B cell (primary cell): ENCODE data around the gene WIPI1. TPM values are rescaled to one million over a fixed set of nuclear protein-coding genes. Genes with fewer than 3 reads are reported as not detected.

Experiments used
- ATAC-seq: fragments of 200-7000 bp; cut with Tn5 transposase; one replicate; pipeline ENCODE4 v1.10.0; 2021; ENCODE audit warnings: low read depth, mild to moderate bottlenecking, moderate number of reproducible peaks, moderate library complexity
- CTCF ChIA-PET: fragments of 350-600 bp; sonication (Branson Sonifier 250); formaldehyde crosslinking; loops from one replicate; lab custom pipeline; 2021; ENCODE audit warnings: antibody characterized with exemption, inconsistent platforms; lab: Charles Lee
- POLR2A ChIA-PET: fragments of 350-600 bp; sonication (Branson Sonifier 250); formaldehyde crosslinking; loops from one replicate; lab custom pipeline; 2021; ENCODE audit warnings: antibody characterized with exemption; lab: Charles Lee
- DNase-seq: peaks from one replicate; pipeline ENCODE4 v3.0.0; 2013
- H2AFZ ChIP-seq: 2 replicates; pipeline ENCODE4 v1.6.1; 2012; ENCODE audit warnings: mild to moderate bottlenecking, low read depth, low read length; ENCODE audit not compliant: insufficient read depth, poor library complexity, severe bottlenecking
- H3K27ac ChIP-seq, 2 donors: 1 replicate in 1 of 2; 2 replicates in 1 of 2; pipeline ENCODE4 v1.5.1; 2012 to 2013; ENCODE audit warnings: low read length in 2 of 2, mild to moderate bottlenecking in 2 of 2, moderate library complexity in 1 of 2
- H3K27me3 ChIP-seq, 4 experiments: fragments of 200-600 bp in 1 of 4; sonication (generic) in 1 of 4; replicated peaks in 1 of 4; 1 replicate in 2 of 4; 2 replicates in 2 of 4; pipeline versions ENCODE4 v1.6.1 to v1.7.0; 2013 to 2016; ENCODE audit warnings: low read length in 3 of 4, mild to moderate bottlenecking in 2 of 4, mixed read lengths in 1 of 4, moderate library complexity in 1 of 4; ENCODE audit not compliant: insufficient read depth in 4 of 4, control insufficient read depth in 3 of 4; ENCODE audit errors: control extremely low read depth in 1 of 4
- H3K36me3 ChIP-seq, 2 experiments: replicated peaks in 1 of 2; 1 replicate in 1 of 2; 2 replicates in 1 of 2; pipeline versions ENCODE4 v1.6.1 to v1.7.1; 2013; ENCODE audit warnings: low read length in 1 of 2; ENCODE audit not compliant: insufficient read depth in 2 of 2, control insufficient read depth in 1 of 2; ENCODE audit errors: control extremely low read depth in 1 of 2, extremely low read depth in 1 of 2
- H3K4me1 ChIP-seq, 2 donors: fragments of 200-600 bp in 1 of 2; sonication (generic) in 1 of 2; 1 replicate in 1 of 2; 2 replicates in 1 of 2; pipeline versions ENCODE4 v1.5.1 to v1.6.1; 2013 to 2017; ENCODE audit warnings: low read length in 2 of 2; ENCODE audit not compliant: control insufficient read depth in 2 of 2, insufficient read depth in 2 of 2
- H3K4me2 ChIP-seq: replicated peaks from 2 replicates; pipeline ENCODE3; 2012; ENCODE audit warnings: mild to moderate bottlenecking, low read depth, low read length; ENCODE audit not compliant: poor library complexity, severe bottlenecking
- H3K4me3 ChIP-seq, 5 experiments: fragments of 200-600 bp in 1 of 5; sonication (generic) in 1 of 5; 1 replicate in 3 of 5; 2 replicates in 2 of 5; pipeline versions ENCODE4 v1.5.1 to v1.7.0; 2011 to 2016; ENCODE audit warnings: low read length in 4 of 5, mild to moderate bottlenecking in 4 of 5, low read depth in 2 of 5, control low read depth in 1 of 5, moderate library complexity in 1 of 5; ENCODE audit not compliant: insufficient read depth in 1 of 5; ENCODE audit errors: control extremely low read depth in 1 of 5, extremely low read depth in 1 of 5
- H3K79me2 ChIP-seq: fragments of 200-600 bp; sonication (generic); one replicate; pipeline ENCODE4 v1.6.0; 2016; ENCODE audit warnings: low read length; ENCODE audit not compliant: control insufficient read depth, insufficient read depth
- H3K9ac ChIP-seq: fragments of 200-600 bp; sonication (generic); 2 replicates; pipeline ENCODE4 v1.6.1; 2017; ENCODE audit warnings: mild to moderate bottlenecking, low read length, moderate library complexity
- H3K9me3 ChIP-seq, 3 donors: one replicate each; pipeline versions ENCODE4 v1.6.1 to v1.7.1; 2013; ENCODE audit warnings: low read length in 2 of 3; ENCODE audit not compliant: control insufficient read depth in 2 of 3, insufficient read depth in 1 of 3; ENCODE audit errors: control extremely low read depth in 1 of 3
- H4K20me1 ChIP-seq: 2 replicates; pipeline ENCODE4 v1.6.0; 2012; ENCODE audit warnings: mild to moderate bottlenecking, low read length; ENCODE audit not compliant: insufficient read depth, control insufficient read depth, poor library complexity, severe bottlenecking
- H3K27ac Mint-ChIP-seq: one replicate; pipeline ENCODE4 v1.8.0; 2021; ENCODE audit warnings: mixed read lengths
- H3K27me3 Mint-ChIP-seq: one replicate; pipeline ENCODE4 v1.8.0; 2021; ENCODE audit warnings: mixed read lengths
- H3K4me1 Mint-ChIP-seq: one replicate; pipeline ENCODE4 v1.8.0; 2021; ENCODE audit warnings: mixed read lengths
- H3K4me3 Mint-ChIP-seq: one replicate; pipeline ENCODE4 v1.8.0; 2021; ENCODE audit warnings: mixed read lengths
- H3K9me3 Mint-ChIP-seq: one replicate; pipeline ENCODE4 v1.8.0; 2022; ENCODE audit warnings: mixed read lengths; ENCODE audit not compliant: insufficient read depth
- EZH2 ChIP-seq: IDR thresholded peaks from 2 replicates; pipeline ENCODE4 v1.6.1; 2012; ENCODE audit warnings: borderline replicate concordance, low read depth, mild to moderate bottlenecking, moderate library complexity, low read length; ENCODE audit not compliant: insufficient read depth, poor library complexity, severe bottlenecking
- WGBS: methylation state at CpG from one replicate; pipeline ENCODE4 v1.1.5; 2013; ENCODE audit warnings: missing lambda C conversion rate; ENCODE audit not compliant: insufficient coverage; 5-methylcytosine and 5-hydroxymethylcytosine counted together
- intact Hi-C: fragments of 100-400 bp; cut with micrococcal nuclease; formaldehyde crosslinking; loops from one replicate; pipeline ENCODE4 v1.10.0; 2022
- polyA plus RNA-seq: library from polyadenylated mRNA; depleted of rRNA; stranded (reverse); fragments of >200 nt; gene quantifications from 2 replicates; pipeline ENCODE4 v1.2.3, GENCODE V29; 2012
- total RNA-seq, 2 donors: library from RNA; stranded (reverse); fragments of 120-200 nt in 1 of 2; gene quantifications; 1 replicate in 1 of 2; 2 replicates in 1 of 2; pipeline versions ENCODE4 v1.2.3 to v1.2.4, GENCODE V29; 2013 to 2022
- TF ChIP-seq, protein P1 (sequence below): fragments of 200-600 bp; IDR thresholded peaks from one replicate; pipeline ENCODE4 v1.8.0; 2022; ENCODE audit warnings: antibody characterized with exemption, mild to moderate bottlenecking

Gene WIPI1
- total and polyA plus RNA-seq, 2 donors (not counting 1 experiment from before 2014, with no cell fraction given) = 6.0 to 14.7 TPM

DNA sequence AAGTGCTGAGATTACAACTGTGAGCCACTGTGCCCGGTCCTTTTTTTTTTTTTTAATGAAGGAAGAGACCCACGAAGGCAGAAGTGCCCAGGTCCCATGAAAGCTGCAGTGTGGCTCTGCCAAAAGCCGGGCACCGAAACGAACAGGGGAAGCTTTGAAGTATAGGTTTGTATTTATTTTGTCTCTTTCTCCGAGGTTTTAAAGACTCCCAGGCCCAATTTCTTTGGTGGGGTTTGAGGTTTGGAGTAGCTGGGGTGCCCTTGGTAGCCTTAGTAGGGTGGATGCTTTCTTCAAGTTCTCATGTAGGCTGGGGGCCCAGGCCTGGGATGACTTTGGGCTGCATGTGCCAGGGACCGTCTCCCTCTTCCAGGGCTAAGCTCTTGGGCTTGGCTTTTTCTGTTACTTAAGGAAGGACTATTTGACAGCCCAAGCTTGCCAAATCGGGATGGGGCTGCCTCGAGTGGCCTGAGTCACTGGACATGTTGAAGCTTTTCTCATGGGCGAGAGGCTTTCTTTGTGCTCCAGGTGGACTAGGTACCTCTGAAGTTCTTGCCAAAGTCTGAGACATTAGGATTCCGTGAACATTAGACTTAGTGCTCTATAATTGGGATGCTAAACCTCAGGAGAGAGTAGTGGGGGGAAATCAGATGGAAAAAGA is 66.3 kb downstream of the WIPI1 start:
- no peaks in the 10 kb centered on the region for H4K20me1 ChIP-seq
- no peak for TF ChIP-seq EZH2
- TF ChIP-seq, protein P1, sequence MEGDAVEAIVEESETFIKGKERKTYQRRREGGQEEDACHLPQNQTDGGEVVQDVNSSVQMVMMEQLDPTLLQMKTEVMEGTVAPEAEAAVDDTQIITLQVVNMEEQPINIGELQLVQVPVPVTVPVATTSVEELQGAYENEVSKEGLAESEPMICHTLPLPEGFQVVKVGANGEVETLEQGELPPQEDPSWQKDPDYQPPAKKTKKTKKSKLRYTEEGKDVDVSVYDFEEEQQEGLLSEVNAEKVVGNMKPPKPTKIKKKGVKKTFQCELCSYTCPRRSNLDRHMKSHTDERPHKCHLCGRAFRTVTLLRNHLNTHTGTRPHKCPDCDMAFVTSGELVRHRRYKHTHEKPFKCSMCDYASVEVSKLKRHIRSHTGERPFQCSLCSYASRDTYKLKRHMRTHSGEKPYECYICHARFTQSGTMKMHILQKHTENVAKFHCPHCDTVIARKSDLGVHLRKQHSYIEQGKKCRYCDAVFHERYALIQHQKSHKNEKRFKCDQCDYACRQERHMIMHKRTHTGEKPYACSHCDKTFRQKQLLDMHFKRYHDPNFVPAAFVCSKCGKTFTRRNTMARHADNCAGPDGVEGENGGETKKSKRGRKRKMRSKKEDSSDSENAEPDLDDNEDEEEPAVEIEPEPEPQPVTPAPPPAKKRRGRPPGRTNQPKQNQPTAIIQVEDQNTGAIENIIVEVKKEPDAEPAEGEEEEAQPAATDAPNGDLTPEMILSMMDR = no peak
- ChIA-PET POLR2A (no interaction called here), CTCF (no interaction called here)
- H2AFZ ChIP-seq = no peak overlapping the region
- H3K4me3 ChIP-seq = no peak overlapping the region
- H3K4me1 ChIP-seq = no peaks in the 10 kb centered on the region
- H3K9me3 Mint-ChIP-seq = no peaks in the 10 kb centered on the region
- no peaks in the 10 kb centered on the region for H3K4me1 Mint-ChIP-seq
- H3K27me3 Mint-ChIP-seq = no peaks in the 10 kb centered on the region
- DNase-seq (no peak), ATAC-seq (no peak)
- intact Hi-C loops = no loop called here
- H3K27me3 ChIP-seq = no peaks in the 10 kb centered on the region
- H3K4me2 ChIP-seq = no peak overlapping the region
- peaks cover 0 to 16% (median 7%) of the 10 kb centered on the region in 3 donors for H3K9me3 ChIP-seq
- no peaks in the 10 kb centered on the region for H3K36me3 ChIP-seq
- 94% methylated on average over 8 of the region's 11 CpGs for WGBS
- H3K79me2 ChIP-seq = no peaks in the 10 kb centered on the region
- no peak overlapping the region for H3K27ac Mint-ChIP-seq
- H3K4me3 Mint-ChIP-seq = no peak overlapping the region
- H3K27ac ChIP-seq = no peak overlapping the region
- H3K9ac ChIP-seq = no peak overlapping the region

DNA sequence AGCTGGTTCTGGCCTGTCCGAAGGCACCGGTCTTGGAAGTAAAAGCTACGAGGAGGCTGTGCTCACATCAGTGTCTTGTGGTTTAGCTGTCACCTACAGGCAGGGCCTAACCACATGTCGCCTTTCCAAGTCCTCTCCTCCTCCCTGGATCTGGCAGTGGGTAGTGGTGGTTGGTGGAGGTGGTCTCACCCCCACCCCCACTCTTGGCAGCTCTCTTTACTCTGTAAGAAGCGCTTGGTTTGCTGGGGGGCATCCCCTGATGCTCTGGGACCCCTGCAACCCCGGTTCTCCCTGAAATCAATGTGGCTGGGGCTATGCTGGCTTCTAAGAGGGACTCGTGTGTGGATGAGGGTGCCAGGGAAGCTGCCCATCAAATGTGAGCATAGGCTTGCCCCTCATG is 68.3 kb downstream of the WIPI1 start:
- Mint-ChIP-seq H3K4me3 (no peak overlapping the region), H3K27me3 (peaks cover 5% of the 10 kb centered on the region), H3K9me3 (no peaks in the 10 kb centered on the region), H3K27ac (no peak overlapping the region), H3K4me1 (no peaks in the 10 kb centered on the region)
- intact Hi-C loops = no loop called here
- Histone ChIP-seq H3K4me2 (no peak overlapping the region), H3K27me3 (no peaks in the 10 kb centered on the region), H3K36me3 (no peaks in the 10 kb centered on the region), H3K4me1 (no peaks in the 10 kb centered on the region), H3K4me3 (no peak overlapping the region), H4K20me1 (no peaks in the 10 kb centered on the region), H3K9me3 (peaks cover 0 to under 1% (median 0%) of the 10 kb centered on the region in 3 donors), H2AFZ (no peak overlapping the region), H3K79me2 (no peaks in the 10 kb centered on the region), H3K27ac (no peak overlapping the region), H3K9ac (no peak overlapping the region)
- DNase-seq = no peak
- ATAC-seq = no peak
- CTCF ChIA-PET = interaction anchor here (1.6 to 2.4 kb wide), 2 partner anchors 8 to 10 kb away, joined by 4 to 9 read pairs; no protein-coding TSS in a partner anchor
- POLR2A ChIA-PET = interaction anchor here (0.6 kb wide), 1 partner anchor 8 kb away, joined by 6 read pairs; no protein-coding TSS in a partner anchor
- TF ChIP-seq, protein P1 = no peak
- TF ChIP-seq EZH2 = no peak
- 61% methylated on average over 5 of the region's 7 CpGs for WGBS
